Liver (tissue), 9 donors: ENCODE results near the gene ZC3H7B. TPM values are rescaled to one million over a fixed set of nuclear protein-coding genes. Genes with fewer than 3 reads are reported as not detected.

Source experiments
- DNase-seq: peaks from one replicate; pipeline ENCODE4 v3.0.0-alpha.2; 2017; ENCODE audit warnings: low spot score
- H3K27ac ChIP-seq, 2 donors: one replicate each; pipeline ENCODE4 v1.7.0; 2013; ENCODE audit warnings: inconsistent platforms in 2 of 2, low read length in 2 of 2, control low read depth in 1 of 2, low read depth in 1 of 2, mild to moderate bottlenecking in 1 of 2
- H3K27me3 ChIP-seq, 4 donors: one replicate each; pipeline versions ENCODE4 v1.6.1 to v1.7.0; 2013; ENCODE audit warnings: low read length in 3 of 4, inconsistent platforms in 1 of 4, mild to moderate bottlenecking in 1 of 4, moderate library complexity in 1 of 4; ENCODE audit not compliant: control insufficient read depth in 4 of 4, insufficient read depth in 4 of 4
- H3K36me3 ChIP-seq, 4 donors: one replicate each; pipeline versions ENCODE4 v1.6.1 to v1.7.0; 2013; ENCODE audit warnings: low read length in 3 of 4, mild to moderate bottlenecking in 3 of 4, low read depth in 1 of 4, moderate library complexity in 1 of 4; ENCODE audit not compliant: control insufficient read depth in 4 of 4, insufficient read depth in 3 of 4
- H3K4me1 ChIP-seq, 4 donors: one replicate each; pipeline versions ENCODE4 v1.6.1 to v1.7.0; 2013; ENCODE audit warnings: low read length in 3 of 4, mild to moderate bottlenecking in 3 of 4, moderate library complexity in 1 of 4; ENCODE audit not compliant: control insufficient read depth in 4 of 4, insufficient read depth in 4 of 4
- H3K4me3 ChIP-seq, 3 donors: one replicate each; pipeline versions ENCODE4 v1.6.1 to v1.7.0; 2013; ENCODE audit warnings: low read length in 3 of 3, control low read depth in 1 of 3, low read depth in 1 of 3, mild to moderate bottlenecking in 1 of 3
- H3K9ac ChIP-seq, 2 donors: one replicate each; pipeline ENCODE4 v1.7.0; 2013; ENCODE audit warnings: low read length in 2 of 2, mild to moderate bottlenecking in 2 of 2, moderate library complexity in 2 of 2, control low read depth in 1 of 2, low read depth in 1 of 2
- H3K9me3 ChIP-seq, 4 donors: one replicate each; pipeline versions ENCODE4 v1.6.1 to v1.7.0; 2013; ENCODE audit warnings: low read length in 3 of 4; ENCODE audit not compliant: control insufficient read depth in 4 of 4
- ATF3 ChIP-seq: IDR thresholded peaks from 2 replicates; pipeline ENCODE4 v1.6.1; 2016; ENCODE audit warnings: antibody characterized with exemption
- CTCF ChIP-seq: fragments of 150-350 bp; IDR thresholded peaks from 2 replicates; pipeline ENCODE4 v1.5.1; 2017; ENCODE audit warnings: improper control_type of control experiment, low read depth, low read length; ENCODE audit not compliant: missing input control
- EGR1 ChIP-seq, 2 donors: IDR thresholded peaks; 2 replicates each; pipeline ENCODE4 v1.6.1; 2016 to 2018; ENCODE audit warnings: antibody characterized with exemption in 2 of 2, low read depth in 2 of 2
- FOXA1 ChIP-seq: IDR thresholded peaks from 2 replicates; pipeline ENCODE4 v1.6.1; 2016; ENCODE audit warnings: antibody characterized with exemption
- FOXA2 ChIP-seq: IDR thresholded peaks from 2 replicates; pipeline ENCODE4 v1.6.1; 2016; ENCODE audit warnings: antibody characterized with exemption
- GABPA ChIP-seq, 2 donors: IDR thresholded peaks in 1 of 2; conservative IDR thresholded peaks in 1 of 2; 2 replicates each; pipeline ENCODE4 v1.6.1; 2016; ENCODE audit warnings: antibody characterized with exemption in 2 of 2, mild to moderate bottlenecking in 1 of 2, moderate library complexity in 1 of 2
- HNF4A ChIP-seq, 2 donors: conservative IDR thresholded peaks; 2 replicates each; pipeline ENCODE4 v1.6.1; 2016; ENCODE audit warnings: antibody characterized with exemption in 2 of 2, mild to moderate bottlenecking in 2 of 2
- HNF4G ChIP-seq: IDR thresholded peaks from 2 replicates; pipeline ENCODE4 v1.6.1; 2016; ENCODE audit warnings: antibody characterized with exemption
- JUND ChIP-seq, 2 donors: IDR thresholded peaks; 2 replicates each; pipeline ENCODE4 v1.6.1; 2016; ENCODE audit warnings: antibody characterized with exemption in 2 of 2
- MAX ChIP-seq: IDR thresholded peaks from 2 replicates; pipeline ENCODE4 v1.6.1; 2016; ENCODE audit warnings: antibody characterized with exemption
- NR2F2 ChIP-seq: IDR thresholded peaks from 2 replicates; pipeline ENCODE4 v1.6.1; 2016; ENCODE audit warnings: antibody characterized with exemption
- RAD21 ChIP-seq, 2 donors: IDR thresholded peaks; 2 replicates each; pipeline ENCODE4 v1.6.1; 2016; ENCODE audit warnings: antibody characterized with exemption in 2 of 2, mild to moderate bottlenecking in 2 of 2
- REST ChIP-seq: IDR thresholded peaks from 2 replicates; pipeline ENCODE4 v1.6.1; 2016; ENCODE audit warnings: antibody characterized with exemption, mild to moderate bottlenecking
- RXRA ChIP-seq, 2 donors: IDR thresholded peaks; 2 replicates each; pipeline ENCODE4 v1.6.1; 2017 to 2018; ENCODE audit warnings: antibody characterized with exemption in 2 of 2, mild to moderate bottlenecking in 1 of 2
- SP1 ChIP-seq: IDR thresholded peaks from 2 replicates; pipeline ENCODE4 v1.6.1; 2018; ENCODE audit warnings: antibody characterized with exemption, mild to moderate bottlenecking
- TAF1 ChIP-seq: conservative IDR thresholded peaks from 2 replicates; pipeline ENCODE4 v1.6.1; 2016; ENCODE audit warnings: antibody characterized with exemption, mild to moderate bottlenecking
- YY1 ChIP-seq: IDR thresholded peaks from 2 replicates; pipeline ENCODE4 v1.6.1; 2016; ENCODE audit warnings: antibody characterized with exemption, mild to moderate bottlenecking
- ZBTB33 ChIP-seq: IDR thresholded peaks from 2 replicates; pipeline ENCODE4 v1.6.1; 2016; ENCODE audit warnings: antibody characterized with exemption
- WGBS: extraction: QIAGEN DNeasy Blood & Tissue Kit; methylation state at CpG from one replicate; pipeline ENCODE4 v1.1.7; 2013; 5-methylcytosine and 5-hydroxymethylcytosine counted together
- polyA plus RNA-seq, 2 donors: library from polyadenylated mRNA; stranded (reverse) in 1 of 2; unstranded in 1 of 2; fragments of 200-250 nt in 1 of 2; fragments of >200 nt in 1 of 2; fragmentation: Nextera tagmentation in 1 of 2; extraction: Ambion mirVana in 1 of 2; gene quantifications; one replicate each; pipeline versions ENCODE4 v1.2.1 to v1.2.3, GENCODE V29; 2013 to 2015
- total RNA-seq, 2 donors: library from RNA; depleted of rRNA; stranded (reverse); fragments of >200 nt; gene quantifications; one replicate each; pipeline ENCODE4 v1.2.3, GENCODE V29; 2014
- donor health status: healthy.
- donor health status: healthy.
- donor health status: healthy.
- donor health status: healthy.
- donor health status: healthy.

The ZC3H7B gene
- total and polyA plus RNA-seq, 4 donors: 6.6 to 50.2 (median 26.1) TPM

GRCh38 chr22:41351011-41351410, 49.7 kb downstream of the ZC3H7B start:
- TF ChIP-seq EGR1 (IDR thresholded peaks at IDR 0.05; ENCODE audit: low read depth in 2 of 2): no peak
- TF ChIP-seq HNF4G: no peak
- no peak for TF ChIP-seq CTCF
- Histone ChIP-seq H3K4me3 (no peak overlapping the region), H3K36me3 (peaks cover 17 to 77% (median 37%) of the 10 kb centered on the region in 4 donors), H3K9me3 (no peaks in the 10 kb centered on the region), H3K9ac (no peak overlapping the region), H3K27me3 (no peaks in the 10 kb centered on the region), H3K27ac (no peak overlapping the region), H3K4me1 (peaks cover 7 to 47% (median 39%) of the 10 kb centered on the region in 4 donors)
- no peak for DNase-seq
- 94% methylated on average over 5 of the region's 5 CpGs for WGBS

GRCh38 chr22:41352058-41352457, 50.7 kb downstream of the ZC3H7B start:
- H3K9me3 ChIP-seq: no peaks in the 10 kb centered on the region
- DNase-seq: no peak
- H3K27me3 ChIP-seq: no peaks in the 10 kb centered on the region
- WGBS: 86% methylated on average over 6 of the region's 6 CpGs
- H3K27ac ChIP-seq: no peak overlapping the region
- peaks cover 19 to 84% (median 38%) of the 10 kb centered on the region in 4 donors for H3K36me3 ChIP-seq
- H3K4me1 ChIP-seq: peaks cover 3 to 38% (median 30%) of the 10 kb centered on the region in 4 donors
- no peak overlapping the region for H3K4me3 ChIP-seq
- TF ChIP-seq FOXA2 (no peak), REST (no peak), HNF4G (no peak), YY1 (no peak), RAD21 (IDR thresholded peaks at IDR 0.05) (no peak), GABPA (IDR thresholded peaks at IDR 0.05 in 1 of 2, conservative IDR thresholded peaks at IDR 0.05 in 1 of 2) (no peak), NR2F2 (no peak), MAX (no peak), ATF3 (no peak), SP1 (no peak), TAF1 (no peak), JUND (IDR thresholded peaks at IDR 0.05) (no peak), CTCF (no peak), RXRA (IDR thresholded peaks at IDR 0.05) (no peak), FOXA1 (no peak), ZBTB33 (no peak), HNF4A (conservative IDR thresholded peaks at IDR 0.05) (no peak), EGR1 (IDR thresholded peaks at IDR 0.05; ENCODE audit: low read depth in 2 of 2) (no peak)
- H3K9ac ChIP-seq: no peak overlapping the region
